ENCODE results near the gene KCNA5. TPM values are rescaled to one million over a fixed set of nuclear protein-coding genes. Genes with fewer than 3 reads are reported as not detected.

KCNA5 gene
- total and polyA plus RNA-seq, 2 of the 4 experiments (the other 2 are of a cell fraction): not detected

DNA sequence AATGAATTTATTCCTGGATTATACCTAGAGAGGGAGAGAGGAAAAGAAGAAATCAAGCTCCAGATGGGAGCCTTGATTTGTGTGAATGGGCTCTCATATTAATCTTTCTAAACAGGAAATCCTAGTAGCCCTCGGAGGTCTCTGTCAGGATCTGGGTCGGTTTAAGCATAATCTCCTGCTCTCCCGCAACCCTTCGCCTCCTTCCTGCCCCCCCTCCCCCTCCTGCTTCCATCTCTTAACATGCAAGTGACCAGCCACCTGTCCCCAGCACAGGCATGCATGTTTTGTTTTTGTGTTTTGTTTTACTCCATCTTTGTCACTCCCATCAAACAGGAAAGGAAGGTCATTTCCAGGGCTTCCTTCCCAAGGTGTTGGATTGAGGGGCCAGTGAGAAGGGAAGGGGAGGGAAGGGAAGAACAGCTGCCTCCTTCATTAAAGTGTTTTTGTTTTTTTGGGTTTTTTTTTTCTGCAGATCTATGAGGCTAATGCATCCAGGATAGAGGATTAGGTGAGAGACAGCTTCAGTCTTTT lies 4.8 kb upstream of the KCNA5 start:
- Histone ChIP-seq H3K56ac (ENCODE audit: extremely low read depth, insufficient read depth, low read length) (no peak overlapping the region), H3K14ac (replicated peaks; ENCODE audit: low read depth, low read length) (no peak overlapping the region), H4K5ac (ENCODE audit: low read depth, low read length) (no peak overlapping the region), H3K18ac (ENCODE audit: low read depth, low read length) (no peak overlapping the region), H3K27ac (ENCODE audit: insufficient read depth, low read length) (no peak overlapping the region), H2BK20ac (ENCODE audit: low read depth, low read length) (no peak overlapping the region), H4K91ac (ENCODE audit: insufficient read depth, low read depth, low read length) (no peak overlapping the region), H2AK9ac (replicated peaks; ENCODE audit: low read depth, low read length, poor library complexity) (no peak overlapping the region), H3K36me3 (ENCODE audit: control insufficient read depth, insufficient read depth, low read length) (no peaks in the 10 kb centered on the region), H4K20me1 (ENCODE audit: insufficient read depth, low read length) (no peaks in the 10 kb centered on the region), H3K4me2 (ENCODE audit: low read depth, low read length) (no peak overlapping the region), H3K4ac (ENCODE audit: low read depth, low read length) (no peak overlapping the region), H2AK5ac (ENCODE audit: low read depth, low read length) (no peak overlapping the region), H2AFZ (replicated peaks; ENCODE audit: low read length, poor library complexity) (no peak overlapping the region), H2BK120ac (ENCODE audit: low read depth, low read length) (no peak overlapping the region), H2BK5ac (ENCODE audit: low read depth, low read length, poor library complexity, severe bottlenecking) (no peak overlapping the region), H3K79me1 (ENCODE audit: low read depth in 1 of 2, low read length in 2 of 2) (no peaks in the 10 kb centered on the region), H4K8ac (ENCODE audit: low read depth in 2 of 2, low read length in 2 of 2) (no peak overlapping the region), H3K9me1 (ENCODE audit: insufficient read depth, low read length) (no peaks in the 10 kb centered on the region), H3K4me1 (ENCODE audit: control insufficient read depth, insufficient read depth, low read length) (peaks cover 2% of the 10 kb centered on the region), H3K23ac (ENCODE audit: low read depth, low read length) (no peak overlapping the region), H3K27me3 (ENCODE audit: control insufficient read depth, insufficient read depth, low read length) (peaks cover 47% of the 10 kb centered on the region), H3K4me3 (ENCODE audit: insufficient read depth, low read depth, low read length) (no peak overlapping the region), H3K9ac (ENCODE audit: low read depth, low read length) (no peak overlapping the region), H3K9me3 (ENCODE audit: control insufficient read depth, insufficient read depth, low read length) (no peaks in the 10 kb centered on the region), H2BK15ac (ENCODE audit: low read depth, low read length) (no peak overlapping the region)
- no TSS peak for BruUV-seq (replicated peaks)
- no peak for ATAC-seq (ENCODE audit: low read depth)
- in situ Hi-C loops (cut with MboI; ENCODE audit: low sequenced_read_pairs): no loop called here
- ChIA-PET POLR2A (ENCODE audit: unreplicated experiment) (no interaction called here), CTCF (no interaction called here)
- intact Hi-C loops (cut with micrococcal nuclease): no loop called here
- DNase-seq: no peak
- dilution Hi-C loops (cut with HindIII; ENCODE audit: low sequenced_read_pairs, unreplicated experiment): no loop called here
- WGBS, 2 experiments (ENCODE audit: extremely low coverage in 2 of 2, insufficient read length in 1 of 2): no CpG with 5 or more reads among the region's 4 CpGs
- TF ChIP-seq CEBPB (IDR thresholded peaks at IDR 0.05; ENCODE audit: low read depth, low read length) (no peak), RAD21 (IDR thresholded peaks at IDR 0.05; ENCODE audit: low read length) (no peak), BHLHE40 (IDR thresholded peaks at IDR 0.05; ENCODE audit: low read depth, low read length) (no peak), NFE2L2 (IDR thresholded peaks at IDR 0.05; ENCODE audit: low read depth, low read length) (no peak), FOS (IDR thresholded peaks at IDR 0.05; ENCODE audit: low read depth, low read length) (no peak), MAZ (IDR thresholded peaks at IDR 0.05; ENCODE audit: borderline replicate concordance, low read depth, low read length) (no peak), POLR2A (IDR thresholded peaks at IDR 0.05; ENCODE audit: low read depth, low read length) (no peak), RCOR1 (IDR thresholded peaks at IDR 0.05; ENCODE audit: insufficient replicate concordance, low read length) (no peak), SMC3 (IDR thresholded peaks at IDR 0.05; ENCODE audit: low read depth, low read length) (no peak), CHD1 (IDR thresholded peaks at IDR 0.05; ENCODE audit: low read depth, low read length) (no peak), MAFK (IDR thresholded peaks at IDR 0.05; ENCODE audit: low read depth, low read length) (no peak), MXI1 (IDR thresholded peaks at IDR 0.05; ENCODE audit: borderline replicate concordance, low read depth, low read length) (no peak), RFX5 (IDR thresholded peaks at IDR 0.05; ENCODE audit: low read depth, low read length) (no peak)
- TF ChIP-seq, protein P1, sequence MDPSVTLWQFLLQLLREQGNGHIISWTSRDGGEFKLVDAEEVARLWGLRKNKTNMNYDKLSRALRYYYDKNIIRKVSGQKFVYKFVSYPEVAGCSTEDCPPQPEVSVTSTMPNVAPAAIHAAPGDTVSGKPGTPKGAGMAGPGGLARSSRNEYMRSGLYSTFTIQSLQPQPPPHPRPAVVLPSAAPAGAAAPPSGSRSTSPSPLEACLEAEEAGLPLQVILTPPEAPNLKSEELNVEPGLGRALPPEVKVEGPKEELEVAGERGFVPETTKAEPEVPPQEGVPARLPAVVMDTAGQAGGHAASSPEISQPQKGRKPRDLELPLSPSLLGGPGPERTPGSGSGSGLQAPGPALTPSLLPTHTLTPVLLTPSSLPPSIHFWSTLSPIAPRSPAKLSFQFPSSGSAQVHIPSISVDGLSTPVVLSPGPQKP (IDR thresholded peaks at IDR 0.05; ENCODE audit: borderline replicate concordance, low read depth, low read length): no peak
- TF ChIP-seq, protein P2, sequence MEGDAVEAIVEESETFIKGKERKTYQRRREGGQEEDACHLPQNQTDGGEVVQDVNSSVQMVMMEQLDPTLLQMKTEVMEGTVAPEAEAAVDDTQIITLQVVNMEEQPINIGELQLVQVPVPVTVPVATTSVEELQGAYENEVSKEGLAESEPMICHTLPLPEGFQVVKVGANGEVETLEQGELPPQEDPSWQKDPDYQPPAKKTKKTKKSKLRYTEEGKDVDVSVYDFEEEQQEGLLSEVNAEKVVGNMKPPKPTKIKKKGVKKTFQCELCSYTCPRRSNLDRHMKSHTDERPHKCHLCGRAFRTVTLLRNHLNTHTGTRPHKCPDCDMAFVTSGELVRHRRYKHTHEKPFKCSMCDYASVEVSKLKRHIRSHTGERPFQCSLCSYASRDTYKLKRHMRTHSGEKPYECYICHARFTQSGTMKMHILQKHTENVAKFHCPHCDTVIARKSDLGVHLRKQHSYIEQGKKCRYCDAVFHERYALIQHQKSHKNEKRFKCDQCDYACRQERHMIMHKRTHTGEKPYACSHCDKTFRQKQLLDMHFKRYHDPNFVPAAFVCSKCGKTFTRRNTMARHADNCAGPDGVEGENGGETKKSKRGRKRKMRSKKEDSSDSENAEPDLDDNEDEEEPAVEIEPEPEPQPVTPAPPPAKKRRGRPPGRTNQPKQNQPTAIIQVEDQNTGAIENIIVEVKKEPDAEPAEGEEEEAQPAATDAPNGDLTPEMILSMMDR (conservative IDR thresholded peaks at IDR 0.05; ENCODE audit: low read depth, low read length): no peak
- TF ChIP-seq, protein P3, sequence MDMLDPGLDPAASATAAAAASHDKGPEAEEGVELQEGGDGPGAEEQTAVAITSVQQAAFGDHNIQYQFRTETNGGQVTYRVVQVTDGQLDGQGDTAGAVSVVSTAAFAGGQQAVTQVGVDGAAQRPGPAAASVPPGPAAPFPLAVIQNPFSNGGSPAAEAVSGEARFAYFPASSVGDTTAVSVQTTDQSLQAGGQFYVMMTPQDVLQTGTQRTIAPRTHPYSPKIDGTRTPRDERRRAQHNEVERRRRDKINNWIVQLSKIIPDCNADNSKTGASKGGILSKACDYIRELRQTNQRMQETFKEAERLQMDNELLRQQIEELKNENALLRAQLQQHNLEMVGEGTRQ (IDR thresholded peaks at IDR 0.05; ENCODE audit: low read depth, low read length): no peak
